GM19467 (cell line): ENCODE measurements around the gene HOOK2.

Experiments
- ATAC-seq: cut with Tn5 transposase; IDR thresholded peaks from one replicate; pipeline ENCODE4 v1.9.1; 2021; ENCODE audit warnings: mild to moderate bottlenecking, moderate library complexity; ENCODE audit not compliant: unreplicated experiment

Gene HOOK2

DNA sequence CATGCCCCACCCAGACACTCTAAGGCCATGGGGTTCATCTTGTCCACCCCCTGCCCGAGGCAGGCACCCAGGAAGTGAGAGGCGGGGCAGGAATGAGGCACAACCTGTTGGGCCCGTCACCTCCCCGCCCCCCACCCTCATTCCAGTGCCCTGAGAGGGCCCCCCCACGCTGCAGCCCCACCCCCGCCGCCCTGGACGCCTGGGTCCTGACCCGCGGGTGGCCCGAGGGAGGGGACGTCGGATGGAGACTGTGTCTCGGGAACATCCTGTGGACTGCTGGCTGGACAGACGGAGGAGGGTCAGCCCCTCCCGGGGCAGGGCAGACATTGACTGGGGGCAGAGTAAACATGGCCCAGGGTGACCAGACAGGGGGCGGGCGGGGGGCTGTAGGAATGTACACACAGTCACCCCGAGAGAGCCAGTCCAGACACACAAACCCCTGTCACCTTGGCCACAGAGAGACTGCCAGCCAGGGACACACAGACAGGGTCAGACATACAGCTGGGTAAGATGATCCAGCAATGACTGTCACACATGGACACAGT is 8.6 kb upstream of the HOOK2 start:
- ATAC-seq = no peak

DNA sequence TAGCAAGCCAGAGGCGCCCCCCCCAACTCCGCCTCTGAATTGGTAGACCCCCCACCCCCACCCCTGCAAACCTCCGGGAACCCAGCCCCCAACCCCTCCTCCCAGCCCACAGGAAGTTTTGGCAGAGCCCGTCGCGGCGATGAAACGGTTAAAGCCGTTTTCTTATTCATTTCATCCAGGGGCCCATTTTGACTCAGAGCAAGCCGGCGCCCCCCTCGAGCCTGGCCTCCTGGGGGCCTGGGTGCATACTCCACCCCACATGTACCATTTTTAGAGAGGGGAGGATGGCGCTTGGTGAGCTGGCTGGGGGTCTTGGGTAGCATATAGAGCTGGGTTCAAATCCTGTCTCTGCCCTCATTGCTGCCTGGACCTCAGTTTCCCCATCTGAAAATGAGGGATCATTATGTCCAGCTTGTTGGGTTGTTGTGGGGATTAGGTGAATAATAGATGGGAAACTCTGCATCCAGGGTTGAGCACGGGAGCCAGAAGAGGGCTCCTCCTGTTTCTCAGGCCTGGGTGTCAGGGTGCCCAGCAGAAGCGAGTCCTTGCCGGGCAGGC is 8.0 kb upstream of the HOOK2 start:
- no peak for ATAC-seq

DNA sequence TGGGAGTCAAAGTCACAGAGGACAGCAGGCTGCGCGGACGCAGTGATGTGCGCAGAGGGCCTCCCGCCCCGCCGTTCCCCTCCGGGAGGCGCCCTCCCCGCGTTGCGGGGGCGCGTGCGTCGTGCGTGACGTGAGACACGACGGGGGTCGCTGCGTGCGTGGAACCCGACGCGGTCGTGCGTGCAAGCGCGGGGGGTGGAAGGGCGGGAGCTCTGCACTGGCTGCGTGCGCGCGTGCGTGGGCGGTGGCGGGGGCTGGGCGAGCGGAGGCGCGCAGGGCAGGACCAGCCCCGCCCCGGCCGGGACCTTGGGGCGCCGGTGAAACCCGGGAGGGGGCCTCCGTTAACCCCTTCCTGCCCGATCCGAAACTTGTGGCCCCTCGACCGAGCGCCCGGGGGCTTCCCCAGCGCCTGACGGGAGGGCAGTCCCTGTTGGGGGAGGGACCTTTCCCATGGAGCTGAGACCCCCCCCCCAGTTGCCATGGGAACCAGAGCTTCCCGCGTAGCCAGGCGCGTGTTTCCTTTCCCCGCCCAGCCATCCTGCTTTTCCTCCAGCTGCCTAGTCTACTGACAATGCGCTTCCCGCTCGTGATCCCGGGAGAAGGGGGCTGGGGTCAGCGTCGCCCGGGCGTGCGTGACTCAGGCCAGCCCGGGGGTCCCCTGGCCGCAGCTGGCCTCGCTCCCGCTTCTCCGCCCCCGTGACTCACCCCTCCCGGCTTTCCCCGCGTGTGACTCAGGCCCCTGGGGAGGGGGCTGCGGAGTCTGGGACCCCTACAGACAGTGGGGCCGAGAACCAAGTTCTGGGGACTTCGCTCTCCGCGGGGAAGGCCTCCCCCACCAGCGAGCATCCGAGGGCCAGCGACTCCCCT is 7.3 kb upstream of the HOOK2 start:
- ATAC-seq = no peak

DNA sequence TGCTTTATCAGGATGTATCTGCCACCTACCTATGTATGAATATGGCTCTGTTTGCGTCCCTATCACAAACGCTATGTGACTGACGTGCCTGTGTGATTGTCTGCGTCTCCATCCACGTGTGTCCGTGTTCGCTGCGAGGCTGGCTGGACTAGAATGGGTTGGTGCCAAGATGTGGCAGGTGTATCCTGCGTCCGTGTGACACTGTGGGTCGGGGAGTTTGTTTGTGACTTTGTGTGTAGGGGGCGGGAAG is 6.7 kb upstream of the HOOK2 start:
- ATAC-seq = no peak

DNA sequence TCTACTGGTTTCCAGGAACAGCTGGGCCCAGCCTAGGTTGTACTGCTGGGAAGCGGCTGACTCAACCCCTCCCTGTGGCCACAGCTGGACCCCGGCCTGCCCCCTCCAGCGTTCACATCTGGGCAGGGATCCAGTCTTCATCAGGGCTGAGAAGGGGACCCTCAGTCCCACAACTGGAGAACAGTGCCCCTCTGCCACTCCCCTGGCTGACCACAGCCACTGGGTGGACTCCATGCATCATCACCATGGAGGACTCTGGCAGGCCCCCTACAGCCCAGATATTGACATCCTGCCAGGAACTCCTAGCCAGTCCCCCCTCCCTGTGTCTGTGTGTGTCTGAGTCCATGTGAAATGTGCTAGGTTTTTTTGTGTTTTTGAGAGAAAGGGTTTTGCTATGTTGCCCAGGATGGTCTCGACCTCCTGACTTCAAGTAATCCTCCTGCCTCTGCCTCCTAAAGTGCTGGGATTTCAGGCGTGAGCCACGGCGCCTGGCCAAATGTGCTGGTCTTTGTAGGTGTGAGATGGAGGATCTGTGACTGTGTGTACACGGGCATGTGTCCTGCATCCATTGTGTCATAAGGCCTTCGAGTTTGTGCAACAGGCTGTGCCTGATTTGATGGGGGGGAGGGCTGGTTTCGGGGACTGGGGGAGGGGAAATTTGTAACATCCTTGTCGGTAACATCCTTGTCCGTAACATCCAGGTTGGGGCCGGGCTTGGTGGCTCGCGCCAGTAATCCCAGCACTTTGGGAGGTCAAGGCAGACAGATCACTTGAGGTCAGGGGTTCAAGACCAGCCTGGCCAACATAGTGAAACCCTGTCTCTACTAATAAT is 4.0 kb upstream of the HOOK2 start:
- ATAC-seq = no peak

DNA sequence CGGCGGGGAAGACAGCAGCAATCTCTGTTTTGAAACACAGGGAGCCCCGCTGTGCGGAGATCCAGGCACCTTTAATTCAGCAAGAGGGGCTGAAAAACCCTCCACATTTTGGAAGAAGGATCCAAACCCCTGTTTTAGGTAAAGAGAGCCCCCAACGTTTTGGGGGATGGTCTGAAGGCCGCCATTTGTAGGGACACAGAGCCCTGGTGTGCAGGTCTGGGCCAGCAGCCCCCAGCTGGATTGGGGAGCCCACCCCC is 3.5 kb upstream of the HOOK2 start:
- no peak for ATAC-seq

DNA sequence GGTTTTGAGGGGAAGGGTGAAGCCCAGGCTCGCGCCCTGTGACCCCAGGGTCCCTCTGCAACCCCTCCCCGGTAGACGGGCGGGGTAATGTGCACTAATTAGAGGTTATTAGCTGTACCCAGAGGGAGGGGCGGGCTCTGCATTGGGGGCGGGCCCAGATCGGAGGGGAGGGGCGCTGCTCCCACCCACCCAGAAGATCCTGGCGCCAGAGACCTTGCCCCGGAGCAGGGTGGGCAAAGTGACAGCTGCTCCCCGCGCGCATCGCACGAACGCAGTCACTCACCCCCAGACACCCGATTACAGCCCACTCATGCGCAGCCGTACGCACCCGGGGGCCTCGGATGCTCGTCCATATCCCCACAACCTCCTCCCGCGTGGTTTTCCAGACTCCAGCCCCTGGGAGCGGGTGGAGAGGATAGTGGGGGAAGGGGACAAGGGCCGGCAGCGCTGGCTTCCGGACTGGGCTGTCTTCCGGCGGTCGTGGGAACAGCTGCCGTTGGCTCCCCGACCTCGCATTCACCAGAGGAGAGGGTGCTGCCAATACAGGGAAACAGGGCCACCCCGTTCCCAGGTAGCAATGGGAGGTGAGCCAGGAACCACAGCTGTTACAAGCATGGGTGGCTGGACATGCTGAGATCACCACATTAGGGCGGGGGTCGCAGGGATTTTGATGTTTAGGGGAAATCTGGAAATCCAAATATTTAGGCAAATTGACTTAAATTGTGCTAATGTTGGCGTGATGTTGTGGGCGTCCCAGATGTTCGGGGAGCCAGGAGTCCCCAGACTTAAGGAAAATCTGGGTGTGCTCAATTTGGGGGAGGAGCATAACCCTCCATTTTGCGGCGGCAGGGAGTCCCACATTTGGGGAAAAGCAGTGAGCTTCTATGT is 2.9 kb upstream of the HOOK2 start:
- no peak for ATAC-seq

DNA sequence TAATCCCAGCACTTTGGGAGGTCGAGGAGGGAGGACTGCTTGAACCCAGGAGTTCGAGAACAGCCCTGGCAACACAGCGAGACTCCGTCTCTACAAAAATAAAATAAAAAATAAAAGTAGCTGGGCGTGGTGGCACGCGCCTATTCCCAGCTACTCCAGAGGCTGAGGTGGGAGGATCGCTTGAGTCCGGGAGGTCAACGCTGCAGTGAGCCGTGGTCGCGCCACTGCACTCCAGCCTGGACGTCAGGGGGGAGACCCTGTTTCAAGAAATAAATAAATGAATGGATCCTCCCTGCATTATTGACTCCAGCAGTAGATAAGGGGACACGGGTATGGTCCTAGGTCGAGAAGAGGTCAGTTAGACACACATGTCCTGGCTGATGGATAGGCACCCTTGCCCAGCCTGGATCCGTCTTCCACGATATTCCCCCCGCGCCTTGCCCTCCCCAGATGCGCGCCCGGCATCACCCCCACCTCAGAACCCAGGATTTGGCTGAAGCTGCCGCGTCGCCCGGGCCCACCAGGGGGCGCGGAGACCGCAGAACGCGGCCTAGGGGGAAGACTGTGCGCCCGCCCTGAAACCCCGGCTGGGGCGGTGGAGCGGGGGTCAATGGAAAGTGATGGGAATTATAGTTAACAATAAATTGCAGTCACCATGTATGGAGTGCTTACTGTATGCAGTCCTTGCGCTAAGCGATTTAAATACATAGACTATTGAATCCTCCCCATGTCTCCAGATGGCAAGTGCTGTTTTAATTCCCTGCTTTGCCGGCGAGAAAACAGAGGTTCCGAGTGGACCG is 2.1 kb upstream of the HOOK2 start:
- ATAC-seq = peak; percentile 33

DNA sequence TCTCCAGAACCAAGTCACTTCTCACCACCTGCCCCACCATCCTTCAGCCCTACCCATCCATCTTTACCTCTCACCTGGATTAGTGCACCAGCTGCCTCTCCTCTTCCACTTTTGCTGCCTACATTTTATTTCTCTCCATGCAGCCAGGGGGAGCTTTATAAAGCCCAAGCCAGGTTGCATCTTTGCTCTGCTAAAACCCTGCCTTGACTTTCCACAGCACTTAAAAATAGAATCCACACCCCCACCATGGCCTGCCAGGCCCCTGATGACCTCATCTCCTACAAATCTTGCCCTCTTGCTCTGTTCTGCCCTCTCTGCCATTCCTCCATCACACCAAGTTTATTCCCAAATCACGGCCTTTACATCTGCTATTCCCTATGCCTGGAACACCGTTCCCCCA is 1.8 kb downstream of the HOOK2 start:
- ATAC-seq = no peak

DNA sequence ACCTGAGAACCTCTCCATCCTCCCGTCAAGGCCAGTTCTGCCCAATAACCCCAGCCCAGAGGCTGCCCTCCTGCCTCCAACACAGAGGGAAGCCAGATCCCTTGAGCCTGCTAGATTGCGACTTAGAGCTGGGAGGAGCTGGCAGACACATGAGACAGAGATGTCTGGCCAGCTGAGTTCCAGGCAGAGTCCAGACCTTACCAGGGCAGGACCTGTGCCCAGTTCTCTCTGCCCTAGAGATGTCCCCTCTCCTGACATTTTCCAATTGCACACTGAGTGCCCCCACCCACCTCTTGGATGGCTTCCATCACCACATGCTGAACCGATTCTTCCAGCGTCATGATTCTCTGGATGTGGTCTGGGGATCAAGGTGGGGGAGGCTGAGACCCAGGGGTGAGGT is 3.0 kb downstream of the HOOK2 start:
- ATAC-seq = no peak

DNA sequence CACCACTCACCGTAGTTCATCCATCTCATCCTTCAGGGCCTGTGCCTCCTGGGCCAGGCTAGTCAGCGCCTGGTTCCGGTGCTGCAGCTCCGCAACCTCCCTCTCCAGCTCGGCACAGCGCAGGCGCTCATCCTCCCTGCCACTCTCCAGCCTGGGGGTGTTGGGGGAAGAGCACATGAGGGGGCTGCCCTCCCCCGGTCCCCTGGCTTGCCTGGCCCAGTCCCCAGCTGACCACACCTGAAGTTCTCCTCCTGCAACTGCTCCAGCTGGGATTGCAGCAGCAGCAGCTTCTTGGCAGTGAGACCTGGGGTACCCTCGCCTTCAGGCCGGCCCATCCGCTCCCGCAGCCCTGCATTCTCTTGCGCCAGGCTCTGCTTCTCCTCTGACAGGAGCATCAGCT is 4.4 kb downstream of the HOOK2 start:
- no peak for ATAC-seq

DNA sequence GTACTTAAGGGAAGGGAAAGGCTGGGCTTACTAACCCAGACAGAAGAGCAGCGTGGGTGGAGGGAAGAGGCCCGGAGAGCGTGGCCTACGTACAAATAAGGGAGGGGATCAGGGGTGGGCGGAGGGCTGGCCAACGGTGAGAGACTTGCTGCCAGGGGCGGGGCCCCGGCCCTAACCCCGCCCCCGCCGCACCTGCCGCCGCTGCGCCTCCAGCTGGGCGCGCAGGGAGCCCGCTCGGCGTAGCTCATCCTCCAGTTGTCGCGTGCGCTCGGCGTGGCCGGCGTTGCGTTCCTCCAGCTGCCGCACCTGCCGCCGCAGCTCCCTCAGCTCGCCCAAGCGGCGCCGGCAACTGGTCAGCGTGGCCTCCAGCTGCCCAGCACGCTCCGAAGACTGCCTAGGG is 5.7 kb downstream of the HOOK2 start:
- ATAC-seq = no peak

DNA sequence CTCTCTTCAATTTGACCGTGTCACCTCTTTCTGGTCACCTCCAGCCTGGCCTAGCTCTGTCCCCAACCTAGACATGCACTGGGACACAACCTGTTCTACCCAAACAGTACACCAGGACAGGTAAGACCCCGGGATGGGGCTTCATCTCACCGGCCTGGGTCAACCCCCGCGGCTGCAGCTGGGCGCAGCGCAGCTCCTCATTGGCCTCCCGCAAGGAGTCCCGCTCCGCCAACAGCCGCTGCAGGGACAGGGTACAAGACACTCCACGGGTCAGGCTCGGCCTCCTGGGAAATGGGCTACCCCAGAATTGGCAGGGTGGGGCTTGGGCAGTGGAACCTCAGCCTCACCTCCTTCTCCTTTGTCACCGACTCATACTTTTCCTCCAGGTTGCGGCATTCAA is 7.7 kb downstream of the HOOK2 start:
- ATAC-seq = no peak

DNA sequence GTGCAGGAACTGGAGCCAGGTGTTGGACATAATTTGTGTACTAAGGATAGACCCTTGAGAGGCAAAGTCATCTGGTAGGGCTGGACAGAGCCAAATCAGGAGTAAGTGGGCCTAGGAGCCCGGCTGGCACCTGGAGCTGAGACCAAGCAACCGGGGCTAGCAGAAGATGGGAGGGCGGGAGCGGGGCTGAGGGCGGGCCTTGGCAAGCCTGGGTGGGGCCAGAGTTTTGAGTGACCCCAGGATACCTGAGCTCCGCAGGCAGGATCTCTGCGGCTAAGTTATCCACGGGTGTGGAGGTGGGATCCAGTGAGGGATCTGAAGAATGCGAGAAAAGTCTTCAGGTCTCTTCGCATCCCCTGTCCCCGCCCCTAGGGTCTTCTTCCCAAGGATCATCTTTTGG is 8.2 kb downstream of the HOOK2 start:
- no peak for ATAC-seq

DNA sequence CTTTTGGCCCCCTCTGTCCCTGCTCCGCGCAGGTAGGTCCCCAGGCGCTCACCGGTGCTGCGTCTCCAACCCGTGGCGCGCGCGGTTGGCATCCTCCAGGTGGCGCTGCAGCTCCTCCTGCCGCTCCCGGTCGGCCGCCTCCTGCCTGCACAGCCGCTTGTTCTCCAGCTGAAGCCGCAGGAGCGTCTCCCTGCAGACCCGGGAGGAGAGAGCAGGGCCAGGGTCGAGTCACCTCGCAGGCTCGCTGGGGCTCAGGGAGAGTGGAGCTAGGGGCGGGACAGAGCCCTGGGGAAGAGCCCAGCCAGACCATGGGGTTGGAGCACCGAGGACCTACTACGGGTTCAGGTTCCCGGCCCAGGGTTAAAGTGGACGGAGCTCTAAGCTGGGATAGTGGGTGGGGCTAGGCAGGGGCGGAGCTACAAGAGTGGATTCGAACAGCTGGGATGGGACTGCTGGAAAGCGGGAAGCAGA is 9.3 kb downstream of the HOOK2 start:
- no peak for ATAC-seq

DNA sequence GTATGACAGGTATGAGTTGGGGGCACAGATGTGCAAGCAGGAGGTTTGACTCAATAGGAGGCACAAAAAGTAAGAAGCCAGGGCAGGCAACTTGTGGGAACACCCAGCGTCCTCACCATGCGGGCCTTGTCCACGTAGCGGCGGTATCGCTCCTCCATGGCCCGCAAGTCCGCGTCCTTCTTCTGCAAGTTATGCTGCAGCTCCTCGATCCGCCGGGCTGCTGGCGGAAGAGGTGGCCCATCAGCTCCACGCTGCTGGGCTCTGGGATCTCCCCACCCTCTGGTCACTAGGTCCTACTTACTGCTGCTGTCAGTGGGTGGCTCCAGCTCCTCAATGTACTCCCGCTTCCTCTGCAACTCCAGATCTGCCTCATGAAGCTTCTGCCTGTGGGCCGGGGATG is 10.7 kb downstream of the HOOK2 start:
- ATAC-seq = no peak

DNA sequence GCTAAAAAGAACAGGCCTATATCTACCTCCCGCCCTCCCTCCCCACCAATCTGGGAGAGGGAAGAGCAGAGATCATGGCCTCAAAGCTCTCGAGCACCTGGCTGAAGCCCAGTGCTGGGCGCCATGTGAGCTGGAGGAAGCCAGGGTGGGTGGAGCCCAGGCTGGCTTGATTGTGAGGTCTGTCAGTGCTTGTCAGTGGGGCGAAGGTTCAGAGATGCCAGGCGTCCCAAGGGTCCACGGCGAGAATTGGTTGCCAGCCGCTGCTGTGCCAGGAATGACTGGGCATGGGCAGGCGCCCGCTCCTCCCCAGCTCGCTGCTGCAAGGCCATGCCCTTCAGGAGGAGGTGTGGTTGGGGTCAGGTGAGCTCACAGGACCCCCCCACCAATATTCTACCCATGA is 12.3 kb downstream of the HOOK2 start:
- no peak for ATAC-seq

DNA sequence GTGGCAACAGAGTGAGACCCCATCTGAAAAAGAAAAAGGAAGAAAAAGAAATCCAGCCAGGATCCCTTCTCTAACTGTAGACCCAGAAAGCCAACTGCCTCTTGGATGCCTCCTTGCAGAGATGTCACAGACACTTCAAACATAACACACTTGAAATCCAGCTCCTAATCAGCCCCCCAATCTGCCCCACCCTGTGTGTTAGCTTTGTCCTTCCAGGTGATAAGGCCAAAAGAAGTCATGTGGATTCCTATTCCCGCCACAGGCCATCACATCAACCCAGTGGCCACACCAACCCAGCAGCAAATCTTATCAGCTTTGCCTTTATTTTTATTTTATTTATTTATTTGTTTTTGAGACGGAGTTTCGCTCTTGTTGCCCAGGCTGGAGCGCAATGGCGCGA is 15.7 kb downstream of the HOOK2 start:
- no peak for ATAC-seq

DNA sequence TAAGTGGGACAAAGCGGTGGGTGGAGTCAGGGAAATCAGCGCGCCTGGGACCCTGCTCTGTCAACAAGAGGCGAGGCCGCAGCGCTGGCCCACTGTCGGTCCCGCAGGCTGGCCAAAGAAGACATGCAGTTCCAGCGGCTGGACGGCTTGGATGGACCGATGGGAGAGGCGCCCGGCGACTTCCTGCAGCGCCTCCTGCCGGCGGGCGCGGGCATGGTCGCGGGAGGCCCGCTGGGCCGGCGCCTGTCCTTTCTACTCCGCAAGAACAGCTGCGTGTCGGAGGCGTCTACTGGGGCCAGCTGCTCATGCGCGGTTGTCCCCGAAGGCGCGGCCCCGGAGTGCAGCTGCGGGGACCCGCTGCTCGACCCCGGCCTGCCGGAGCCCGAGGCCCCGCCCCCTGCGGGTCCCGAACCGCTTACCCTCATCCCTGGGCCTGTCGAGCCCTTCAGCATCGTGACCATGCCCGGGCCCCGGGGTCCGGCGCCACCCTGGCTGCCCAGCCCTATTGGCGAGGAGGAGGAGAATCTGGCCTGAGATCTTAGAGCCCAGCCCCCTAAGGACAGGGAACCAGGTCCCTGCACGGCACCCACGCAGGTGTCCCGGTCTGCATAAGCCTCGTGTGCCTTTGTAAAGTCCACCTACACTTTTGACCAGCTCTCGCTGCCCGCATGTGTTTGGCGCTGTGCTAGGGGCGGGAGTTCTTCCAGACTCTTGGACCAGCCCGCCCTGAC is 17.6 kb downstream of the HOOK2 start:
- no peak for ATAC-seq
